ENCODE results near the gene UBASH3B.

- TF ChIP-seq, protein P1, sequence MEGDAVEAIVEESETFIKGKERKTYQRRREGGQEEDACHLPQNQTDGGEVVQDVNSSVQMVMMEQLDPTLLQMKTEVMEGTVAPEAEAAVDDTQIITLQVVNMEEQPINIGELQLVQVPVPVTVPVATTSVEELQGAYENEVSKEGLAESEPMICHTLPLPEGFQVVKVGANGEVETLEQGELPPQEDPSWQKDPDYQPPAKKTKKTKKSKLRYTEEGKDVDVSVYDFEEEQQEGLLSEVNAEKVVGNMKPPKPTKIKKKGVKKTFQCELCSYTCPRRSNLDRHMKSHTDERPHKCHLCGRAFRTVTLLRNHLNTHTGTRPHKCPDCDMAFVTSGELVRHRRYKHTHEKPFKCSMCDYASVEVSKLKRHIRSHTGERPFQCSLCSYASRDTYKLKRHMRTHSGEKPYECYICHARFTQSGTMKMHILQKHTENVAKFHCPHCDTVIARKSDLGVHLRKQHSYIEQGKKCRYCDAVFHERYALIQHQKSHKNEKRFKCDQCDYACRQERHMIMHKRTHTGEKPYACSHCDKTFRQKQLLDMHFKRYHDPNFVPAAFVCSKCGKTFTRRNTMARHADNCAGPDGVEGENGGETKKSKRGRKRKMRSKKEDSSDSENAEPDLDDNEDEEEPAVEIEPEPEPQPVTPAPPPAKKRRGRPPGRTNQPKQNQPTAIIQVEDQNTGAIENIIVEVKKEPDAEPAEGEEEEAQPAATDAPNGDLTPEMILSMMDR (conservative IDR thresholded peaks at IDR 0.05 in 1 of 2, IDR thresholded peaks at IDR 0.05 in 1 of 2; ENCODE audit: extremely low read depth in 1 of 2, insufficient read depth in 1 of 2, low read depth in 1 of 2, low read length in 2 of 2), result no peak
- TF ChIP-seq EZH2 (IDR thresholded peaks at IDR 0.05; ENCODE audit: borderline replicate concordance, low read length), result no peak
Observed at GRCh38 chr11:122723576-122723975, 68.1 kb downstream of the UBASH3B start.
